GM11168 (cell line): ENCODE measurements around the gene TAAR9.

Source experiments
- in situ Hi-C: fragments of 300-500 bp; cut with MboI; formaldehyde crosslinking; loops from one replicate; pipeline ENCODE4 v1.12.0; 2022; ENCODE audit warnings: low sequenced_read_pairs; ENCODE audit not compliant: unreplicated experiment

TAAR9 gene

GRCh38 chr6:132537977-132538376 lies at the start of gene TAAR9:
Gene TAAR9 (plus strand): TSS chr6:132538277. CDS start chr6:132538290, 13 bp downstream.
- in situ Hi-C loops = loop anchor here (10.0 kb wide), 1 partner anchor 237 kb away; no protein-coding TSS in a partner anchor

GRCh38 chr6:132489376-132489775 lies 48.7 kb upstream of the TAAR9 start:
- in situ Hi-C loops = loop anchor here (10.0 kb wide), 1 partner anchor 215 kb away; no protein-coding TSS in a partner anchor

- in situ Hi-C loops = no loop called here
Observed at GRCh38 chr6:132490024-132490423, 48.1 kb upstream of the TAAR9 start.

GRCh38 chr6:132490478-132491204 lies 47.4 kb upstream of the TAAR9 start:
- in situ Hi-C loops = no loop called here

- in situ Hi-C loops = no loop called here
Observed at GRCh38 chr6:132491303-132491702, 46.8 kb upstream of the TAAR9 start.

GRCh38 chr6:132491881-132492280 lies 46.2 kb upstream of the TAAR9 start:
- in situ Hi-C loops = no loop called here

GRCh38 chr6:132494954-132495353 lies 43.1 kb upstream of the TAAR9 start:
- in situ Hi-C loops = no loop called here

- in situ Hi-C loops = no loop called here
Observed at GRCh38 chr6:132495604-132496079, 42.4 kb upstream of the TAAR9 start.

GRCh38 chr6:132496519-132497180 lies 41.4 kb upstream of the TAAR9 start:
- in situ Hi-C loops = no loop called here

- in situ Hi-C loops = no loop called here
Observed at GRCh38 chr6:132498638-132499037, 39.4 kb upstream of the TAAR9 start.

- in situ Hi-C loops = no loop called here
Observed at GRCh38 chr6:132499757-132500156, 38.3 kb upstream of the TAAR9 start.

GRCh38 chr6:132504757-132505156 lies 33.3 kb upstream of the TAAR9 start:
- in situ Hi-C loops = no loop called here

GRCh38 chr6:132505158-132505557 lies 32.9 kb upstream of the TAAR9 start:
- in situ Hi-C loops = no loop called here

- in situ Hi-C loops = no loop called here
Observed at GRCh38 chr6:132506461-132506860, 31.6 kb upstream of the TAAR9 start.

GRCh38 chr6:132506869-132507808 lies 30.9 kb upstream of the TAAR9 start:
- in situ Hi-C loops = no loop called here

- in situ Hi-C loops = loop anchor here (10.0 kb wide), 1 partner anchor 253 kb away; no protein-coding TSS in a partner anchor
Observed at GRCh38 chr6:132511210-132511830, 26.8 kb upstream of the TAAR9 start.

GRCh38 chr6:132511831-132512220 lies 26.3 kb upstream of the TAAR9 start:
- in situ Hi-C loops = loop anchor here (10.0 kb wide), 1 partner anchor 253 kb away; no protein-coding TSS in a partner anchor

- in situ Hi-C loops = loop anchor here (10.0 kb wide), 1 partner anchor 253 kb away; no protein-coding TSS in a partner anchor
Observed at GRCh38 chr6:132512342-132512637, 25.8 kb upstream of the TAAR9 start.

- in situ Hi-C loops = loop anchor here (10.0 kb wide), 1 partner anchor 252 kb away; no protein-coding TSS in a partner anchor
Observed at GRCh38 chr6:132512638-132513632, 25.1 kb upstream of the TAAR9 start, which contains the start of gene STX7. Gene STX7 (minus strand): TSS chr6:132513116. CDS start chr6:132503530, 9,586 bp downstream.
